GM19240 (cell line): ENCODE measurements around the gene FAM53C.

ENCODE experiments used
- DNase-seq: peaks from one replicate; pipeline ENCODE4 v3.0.0; 2011; ENCODE audit warnings: low spot score; ENCODE audit not compliant: insufficient read length

The FAM53C gene

GRCh38 chr5:138391859-138392386 is 53.9 kb downstream of the FAM53C start:
- no peak for DNase-seq
